Renal pelvis (tissue), 4 donors: ENCODE results near the gene LRMDA. TPM values are rescaled to one million over a fixed set of nuclear protein-coding genes. Genes with fewer than 3 reads are reported as not detected.

ENCODE experiments used
- DNase-seq: peaks from one replicate; pipeline ENCODE4 v3.0.0-alpha.2; 2013
- polyA plus RNA-seq, 3 donors: library from polyadenylated mRNA; unstranded; fragments of 120-200 nt; gene quantifications; one replicate each; pipeline ENCODE4 v1.2.1, GENCODE V29; 2013; ENCODE audit not compliant: insufficient read length in 3 of 3

LRMDA gene
- polyA plus RNA-seq, 3 donors = 16.3 to 24.7 (median 22.1) TPM

DNA sequence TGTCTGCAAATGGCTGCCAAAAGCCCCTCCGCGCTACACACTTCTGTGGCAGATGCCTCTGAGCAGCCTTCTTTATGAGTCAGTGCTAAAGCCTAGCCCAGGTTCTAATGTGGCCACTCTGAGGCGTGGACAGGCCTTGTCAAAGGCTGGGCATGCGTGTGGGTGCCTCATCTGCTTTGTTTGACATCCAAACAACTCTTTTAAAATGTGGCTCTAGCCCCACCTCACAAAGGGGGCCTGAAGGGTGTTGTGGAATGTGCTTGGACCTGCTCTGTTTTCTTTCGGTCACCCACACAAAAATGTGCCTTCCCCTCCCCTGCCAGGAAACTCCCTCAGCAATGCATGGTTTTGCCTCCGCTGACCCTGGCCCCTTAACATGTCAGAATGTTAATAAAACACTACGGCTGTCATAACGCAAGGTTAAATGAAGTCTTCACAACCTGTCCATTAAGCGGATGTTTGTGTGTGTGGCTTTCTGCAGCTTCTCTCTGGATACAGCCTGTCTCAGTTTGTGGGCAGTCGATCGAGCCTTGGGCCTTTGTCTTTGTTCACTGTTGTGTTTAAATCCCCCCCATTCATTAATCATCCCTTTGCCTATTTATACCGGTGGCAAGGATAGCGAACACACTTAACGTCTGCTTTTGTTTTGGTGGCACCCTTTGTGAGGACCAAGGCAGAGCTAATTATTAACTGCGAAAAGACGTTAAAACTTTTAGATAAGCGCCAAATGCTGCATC lies 718.9 kb downstream of the LRMDA start:
- DNase-seq = peak; percentile 82

DNA sequence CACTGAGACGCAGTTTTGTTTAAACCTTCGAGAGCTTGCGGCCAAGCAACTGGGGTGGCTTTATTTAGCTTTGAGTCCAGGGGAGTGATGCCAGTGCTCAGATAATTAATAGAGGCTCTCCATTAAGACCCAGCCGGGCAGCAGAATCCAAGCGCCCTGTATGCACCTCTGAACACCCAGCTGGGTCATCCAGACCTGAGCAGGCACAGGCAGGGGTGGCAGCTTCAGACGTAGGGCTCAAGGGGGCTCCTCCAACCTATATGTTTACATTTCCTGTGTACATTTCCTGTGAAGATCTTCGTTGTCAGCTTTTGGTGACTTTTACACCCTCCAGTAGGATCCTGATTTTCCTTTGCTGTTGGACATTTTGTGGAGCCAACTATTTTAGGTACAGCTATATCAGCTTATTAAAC lies 719.5 kb downstream of the LRMDA start:
- DNase-seq = no peak

DNA sequence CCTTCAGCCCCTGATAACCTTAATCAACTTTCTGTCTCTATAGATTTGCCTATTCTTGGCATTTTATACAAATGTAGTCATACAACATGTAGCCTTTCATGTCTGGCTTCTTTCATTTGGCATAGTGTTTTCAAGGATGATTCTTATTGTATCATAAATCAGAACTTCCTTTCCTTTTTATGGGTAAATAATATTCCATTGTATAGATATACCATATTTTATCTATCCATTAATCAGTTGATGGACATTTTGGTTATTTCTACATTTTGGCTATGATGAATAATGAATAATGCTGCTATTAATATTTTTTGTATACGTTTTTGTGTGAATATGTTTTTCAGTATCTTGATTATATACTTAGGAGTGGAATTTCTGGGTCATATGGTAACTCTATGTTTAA lies 720.8 kb downstream of the LRMDA start:
- no peak for DNase-seq

DNA sequence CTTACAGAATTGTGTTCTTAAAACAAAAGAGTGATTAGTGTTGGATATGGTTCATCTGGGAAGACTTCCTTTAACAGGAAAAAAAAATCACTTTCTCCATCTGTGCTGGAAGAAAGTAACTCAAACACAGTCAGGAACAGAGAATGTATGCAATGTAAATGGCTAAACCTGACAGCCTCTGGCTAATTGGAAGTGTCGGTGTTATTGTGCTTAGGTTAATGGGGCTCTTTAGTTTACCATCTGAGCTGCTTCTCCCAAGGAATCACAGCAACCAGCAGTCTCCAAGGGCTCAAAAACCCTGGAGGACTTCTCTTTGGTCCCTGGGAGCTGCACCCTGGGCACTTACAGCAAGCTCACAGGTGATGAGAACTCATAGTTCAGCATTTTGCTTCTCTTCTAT lies 724.5 kb downstream of the LRMDA start:
- no peak for DNase-seq

DNA sequence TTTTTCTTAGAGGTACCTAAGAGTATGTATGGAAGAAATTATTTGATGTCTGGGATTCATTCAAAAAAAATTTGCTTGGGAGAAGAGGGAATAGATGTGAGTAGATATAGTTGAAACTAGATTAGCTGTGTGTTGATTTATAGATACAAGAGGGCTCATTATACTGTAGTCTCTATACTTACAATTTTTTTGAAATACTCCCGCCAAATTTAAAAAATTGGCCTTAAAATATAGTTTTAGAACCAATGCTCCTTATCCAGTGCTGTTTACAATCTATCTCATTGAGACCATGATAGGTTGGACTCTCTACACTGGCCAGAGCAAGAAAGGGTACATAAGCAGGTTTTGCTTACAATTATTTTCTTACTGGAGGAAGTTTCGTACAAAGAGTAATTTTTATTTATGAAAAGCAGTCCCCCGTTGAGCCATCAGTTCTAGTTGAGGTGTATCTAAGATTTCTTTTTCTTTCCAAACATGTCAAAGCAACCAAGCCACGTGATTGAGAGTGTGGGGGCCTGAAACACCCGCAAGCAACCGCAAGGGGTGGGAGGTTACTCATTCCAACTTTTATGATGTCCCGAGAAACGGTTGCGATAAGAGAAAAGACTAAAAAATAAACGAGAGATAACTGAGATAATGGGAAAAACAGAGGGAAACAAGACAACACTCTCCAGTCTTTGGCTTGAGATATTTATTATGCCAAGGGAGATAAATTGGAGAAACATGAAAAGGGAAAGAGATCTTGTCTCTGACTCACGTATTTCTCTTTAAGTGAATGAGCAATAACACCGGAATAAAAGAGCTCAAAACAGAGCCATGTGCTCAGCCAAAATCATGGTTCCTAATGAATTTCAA lies 729.2 kb downstream of the LRMDA start:
- no peak for DNase-seq

DNA sequence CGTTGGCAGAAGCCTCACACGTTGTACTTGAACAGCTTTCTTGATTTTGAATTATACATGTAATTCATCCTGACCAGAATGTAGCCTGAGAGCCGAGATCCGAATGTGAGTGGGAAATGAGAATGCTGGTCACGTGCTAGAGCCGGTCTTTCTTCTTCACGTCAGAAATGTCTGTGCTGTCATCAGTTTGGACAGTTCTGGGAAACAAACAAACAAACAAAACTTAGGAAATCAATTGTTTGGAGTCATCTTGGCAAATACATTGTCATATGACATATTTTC lies 729.8 kb downstream of the LRMDA start:
- DNase-seq = no peak

DNA sequence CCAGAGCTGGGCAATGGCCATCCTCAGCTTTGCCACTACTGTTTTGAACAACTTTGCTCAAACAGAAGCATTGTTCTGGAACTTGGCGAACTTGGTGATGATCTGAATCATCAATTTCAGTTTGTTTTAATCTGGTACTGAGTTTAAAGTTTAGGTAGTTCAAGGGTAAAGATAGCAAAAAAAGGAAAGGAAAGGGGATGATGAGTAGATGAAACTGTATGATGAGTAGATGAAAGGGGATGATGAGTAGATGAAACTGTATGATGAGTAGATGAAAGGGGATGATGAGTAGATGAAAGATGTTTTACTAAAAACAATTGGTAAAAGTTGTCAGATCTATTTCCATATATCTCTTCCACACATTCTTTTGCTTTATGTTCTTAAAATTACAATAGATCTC lies 737.0 kb downstream of the LRMDA start:
- no peak for DNase-seq

DNA sequence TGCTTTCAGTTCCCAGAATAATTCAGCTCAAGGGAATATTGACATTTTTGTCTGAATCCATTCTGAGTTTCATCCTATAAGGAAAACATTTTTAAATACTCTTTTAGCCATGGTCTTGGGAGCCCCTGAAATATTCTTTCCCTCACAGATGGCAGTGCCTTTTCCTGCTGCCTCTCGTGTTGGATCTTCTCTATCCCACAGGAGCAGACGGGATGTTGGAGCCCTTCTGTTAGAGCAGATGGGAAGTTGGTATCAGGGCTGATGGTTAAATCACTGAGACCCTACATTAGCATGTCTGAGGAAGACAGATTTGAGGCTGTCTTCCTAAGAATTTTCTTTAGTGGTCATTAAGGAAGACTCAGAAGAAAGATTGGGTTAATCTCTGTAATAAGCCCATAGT lies 737.8 kb downstream of the LRMDA start:
- no peak for DNase-seq

DNA sequence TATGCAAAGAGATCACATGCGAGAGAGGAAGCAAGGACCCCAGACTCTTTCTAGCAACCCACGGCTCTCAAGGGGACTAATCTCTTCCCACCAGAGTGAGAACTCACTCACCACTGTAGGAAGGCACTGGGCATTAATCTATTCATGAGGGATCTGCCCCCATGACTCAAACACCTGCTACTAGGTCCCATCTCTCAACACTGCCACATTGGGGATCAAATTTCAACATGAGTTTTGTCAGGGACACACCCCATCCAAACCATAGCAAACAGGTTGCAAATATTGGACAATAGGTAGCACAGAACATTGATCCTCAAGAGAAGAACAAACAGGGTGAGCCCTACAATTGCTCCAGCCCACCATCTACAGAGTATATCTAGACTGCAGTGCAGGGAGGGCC lies 740.6 kb downstream of the LRMDA start:
- DNase-seq = no peak

DNA sequence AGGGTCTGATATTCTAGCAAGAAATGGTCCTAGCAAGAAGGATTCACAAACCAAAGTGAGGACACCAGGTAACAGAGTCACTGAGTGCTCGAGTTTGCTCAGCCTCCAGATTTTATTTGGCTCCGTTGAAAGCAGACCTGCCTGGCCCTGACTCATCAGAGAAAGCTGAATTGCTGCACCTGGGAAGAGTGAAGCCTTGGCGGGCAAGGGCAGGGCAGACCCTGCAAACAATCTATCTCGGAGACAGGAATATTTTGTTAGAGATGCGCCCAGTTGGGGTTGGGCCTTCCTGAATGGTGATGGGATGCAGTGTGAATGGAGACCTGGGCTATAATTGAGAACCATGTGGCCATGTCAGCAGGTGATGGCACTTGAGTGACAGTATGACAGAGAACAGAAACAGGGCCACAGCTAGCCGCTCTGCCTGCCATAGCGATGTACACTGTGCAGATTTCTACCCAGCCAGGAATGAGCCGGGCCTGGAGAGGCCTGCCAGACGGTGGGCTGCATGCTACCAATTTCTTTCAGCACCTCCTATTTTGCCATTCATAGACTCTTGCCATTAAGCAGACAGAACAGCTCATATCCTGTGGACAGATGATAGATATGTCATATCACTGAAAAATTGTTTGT lies 744.2 kb downstream of the LRMDA start:
- no peak for DNase-seq

DNA sequence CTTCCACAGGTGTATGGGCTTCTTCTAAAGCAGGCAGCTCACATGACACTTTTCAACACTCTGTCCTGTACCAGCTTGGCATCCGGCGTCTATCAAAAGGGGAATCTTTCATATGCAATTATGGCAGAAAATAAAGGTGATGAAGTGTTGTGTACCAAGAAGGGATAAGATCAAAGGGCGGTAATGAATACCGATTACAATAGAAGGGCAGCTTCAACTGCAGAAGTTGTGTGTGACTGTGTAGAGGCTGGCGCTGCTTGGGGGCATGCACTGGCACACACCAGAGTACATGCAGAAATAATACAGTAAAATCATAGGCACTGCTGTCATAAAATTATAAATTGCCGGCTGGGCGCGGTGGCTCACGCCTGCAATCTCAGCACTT lies 744.7 kb downstream of the LRMDA start:
- no peak for DNase-seq

DNA sequence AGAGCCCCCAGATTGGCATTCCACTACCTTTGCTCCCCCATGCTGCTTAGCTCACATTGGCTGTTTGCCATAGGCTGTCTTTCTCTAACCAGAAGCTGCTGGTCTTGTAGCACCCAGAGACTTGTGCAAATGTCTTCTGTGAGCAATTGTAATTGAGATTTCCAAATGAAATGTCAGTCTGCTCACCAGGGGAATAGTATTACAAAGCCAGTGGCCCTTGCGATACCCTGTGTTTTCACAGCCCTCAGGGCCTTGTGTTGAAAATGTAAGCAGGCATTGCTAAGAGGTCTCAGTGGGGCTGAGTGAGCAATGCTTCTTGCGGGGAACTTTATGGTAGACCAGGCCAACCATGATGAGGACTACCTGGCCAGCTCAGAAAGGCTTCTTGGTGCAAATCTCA lies 746.5 kb downstream of the LRMDA start:
- no peak for DNase-seq

DNA sequence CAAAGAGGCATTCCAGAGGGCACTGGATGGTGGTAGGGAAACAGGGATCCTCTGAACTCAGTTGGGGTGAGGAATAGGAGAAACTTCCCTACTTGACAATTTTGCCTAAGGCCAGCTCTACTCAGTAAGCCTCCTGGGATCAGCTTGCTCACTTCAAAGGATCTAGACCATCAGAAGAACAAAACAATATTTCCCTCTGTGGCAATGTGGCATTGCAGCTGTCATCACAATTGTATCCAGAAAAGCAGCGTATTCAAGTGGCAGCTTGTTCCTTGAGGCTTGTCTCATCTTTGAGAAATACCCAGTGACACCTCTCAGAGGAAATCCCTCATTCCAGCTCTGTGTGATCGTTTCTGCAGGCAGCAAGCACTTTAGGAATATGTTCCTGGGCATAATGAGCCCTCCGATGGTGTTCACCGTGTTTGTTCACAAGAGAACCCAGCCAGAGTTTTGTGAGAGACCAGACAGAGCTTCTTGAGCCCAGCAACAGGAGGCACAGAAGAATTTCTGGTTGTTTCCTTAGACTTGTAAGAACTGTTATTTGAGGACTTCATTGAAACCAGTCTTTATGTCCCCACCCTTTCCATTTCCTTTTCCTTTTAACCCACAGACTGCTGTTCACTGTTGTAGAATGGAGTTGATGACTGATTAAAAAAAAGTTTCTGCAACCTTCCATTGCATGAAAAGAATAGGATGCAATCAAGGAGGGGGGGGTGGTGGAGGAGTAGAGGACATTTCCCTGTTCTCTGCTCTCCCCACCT lies 747.3 kb downstream of the LRMDA start:
- no peak for DNase-seq

DNA sequence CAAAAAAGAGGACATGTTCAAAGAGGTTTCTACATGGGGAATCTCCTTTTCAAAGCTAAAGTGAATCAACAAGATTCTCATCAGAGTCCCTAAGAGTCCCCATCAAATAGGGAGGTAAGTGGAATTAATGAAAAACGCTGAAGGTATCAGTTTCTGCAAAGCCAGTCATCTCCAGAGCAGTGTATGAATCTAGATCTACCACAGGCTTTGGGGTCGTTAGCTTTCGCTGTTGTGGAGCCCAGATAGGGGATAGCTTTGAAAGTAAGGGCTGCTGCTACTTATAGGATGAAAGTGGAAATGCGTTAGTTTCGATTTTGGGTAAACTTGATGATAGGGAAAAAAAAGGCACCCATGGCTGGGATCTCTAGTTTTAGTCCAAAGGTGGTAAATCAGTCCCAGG lies 748.4 kb downstream of the LRMDA start:
- no peak for DNase-seq

DNA sequence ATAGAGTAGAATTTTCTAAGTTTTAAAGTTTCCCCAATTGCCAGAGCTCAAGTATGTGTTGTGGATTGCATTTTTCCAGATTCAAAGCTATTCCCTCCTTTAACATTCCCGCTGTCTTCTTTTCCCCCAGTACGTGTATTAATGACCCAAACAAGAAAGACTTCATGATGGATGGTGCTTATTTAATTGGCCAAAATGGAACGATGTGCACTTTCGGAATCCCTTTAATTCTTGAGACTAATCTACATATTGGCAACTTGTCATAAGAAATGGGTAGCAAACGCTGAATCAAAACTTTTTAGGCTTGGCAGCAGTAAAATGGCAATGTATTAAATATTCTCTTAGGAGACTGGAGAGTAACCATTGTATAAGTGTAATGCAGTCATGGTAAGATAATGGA lies 753.2 kb downstream of the LRMDA start:
- no peak for DNase-seq

DNA sequence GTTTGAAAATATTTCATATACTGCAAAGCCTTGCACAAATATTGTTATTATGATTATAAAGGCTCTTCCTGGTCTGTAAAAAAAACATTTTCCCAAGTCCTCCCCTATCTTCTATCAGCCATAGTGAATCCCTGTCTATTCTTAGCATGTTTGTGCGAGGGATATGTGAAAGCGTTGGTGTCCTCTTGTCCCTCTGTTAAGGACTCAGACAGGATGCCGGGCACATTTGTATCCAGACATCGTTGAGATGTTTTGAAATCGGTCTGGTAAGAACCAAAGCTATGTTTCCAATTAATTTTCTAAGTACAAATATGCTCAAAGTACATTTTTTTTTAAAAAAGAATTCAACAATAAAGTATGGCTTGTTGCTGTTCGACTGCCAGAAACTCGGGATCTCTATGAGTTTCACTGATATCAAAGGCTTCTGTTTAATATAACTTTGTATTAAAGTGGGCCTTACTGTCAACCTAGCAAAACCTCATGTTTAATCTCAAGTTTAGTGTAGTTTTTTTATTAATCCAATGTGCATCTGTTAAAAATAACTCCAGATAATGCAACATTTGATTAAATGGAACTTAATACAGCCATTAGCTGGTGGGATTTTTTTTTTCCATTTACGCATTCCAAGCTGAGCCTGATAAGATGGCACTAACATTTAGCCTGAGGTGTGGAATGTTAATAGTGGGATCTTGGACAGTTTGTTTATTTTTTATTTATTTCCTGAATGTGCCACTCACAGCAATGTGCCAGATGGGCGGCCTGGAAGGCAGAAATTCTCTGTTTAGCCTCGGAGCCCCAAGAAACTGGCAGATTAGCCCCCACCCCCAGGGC lies 754.3 kb downstream of the LRMDA start:
- no peak for DNase-seq

DNA sequence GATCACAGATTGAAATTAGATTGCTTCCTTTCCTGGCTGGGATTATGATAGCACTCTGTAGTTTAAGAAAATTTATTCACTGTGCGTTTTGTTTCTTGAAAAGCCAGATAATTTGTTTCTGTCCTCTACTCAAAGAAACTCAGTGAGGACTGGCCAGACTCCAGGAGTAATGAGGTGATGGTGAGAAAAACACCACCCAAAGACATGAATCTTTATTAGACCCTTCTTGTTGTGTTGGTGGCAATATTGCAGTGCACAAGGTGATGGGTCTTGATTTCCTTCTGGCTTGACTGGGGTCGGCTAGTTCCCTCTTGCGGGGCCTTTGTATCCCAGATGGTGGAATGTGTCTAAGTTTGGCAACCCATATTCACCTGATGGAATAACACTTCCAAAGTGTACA lies 756.8 kb downstream of the LRMDA start:
- DNase-seq = no peak

DNA sequence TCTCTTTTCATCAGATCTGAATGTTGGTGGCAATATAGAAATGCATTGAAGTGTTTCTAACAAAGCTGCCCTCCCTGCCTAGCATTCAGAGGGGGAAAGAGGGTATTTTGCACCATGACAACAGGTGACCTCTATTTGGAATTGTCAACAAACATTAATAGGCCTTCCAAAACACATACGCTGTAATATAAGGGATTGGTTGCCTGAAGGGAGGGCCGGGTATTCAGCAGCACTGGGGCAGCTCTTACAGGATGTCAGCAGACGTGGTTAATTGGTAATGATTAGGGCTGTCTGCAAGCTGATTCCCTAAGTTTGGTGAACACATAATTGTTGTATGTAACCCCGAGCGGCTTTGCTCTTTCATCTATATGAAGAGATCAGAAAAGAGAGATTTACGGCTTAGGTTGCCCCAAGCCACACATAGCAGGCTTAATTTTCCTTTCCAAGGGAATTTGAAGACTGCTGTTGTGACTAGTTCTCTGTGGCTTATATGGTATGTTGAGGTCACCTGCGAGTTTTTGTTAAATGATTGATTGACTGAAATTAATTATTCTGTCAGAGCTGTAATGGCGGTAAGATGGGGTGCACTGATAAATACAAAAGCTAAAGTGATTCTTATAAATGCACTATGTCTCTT lies 759.3 kb downstream of the LRMDA start:
- DNase-seq = no peak

DNA sequence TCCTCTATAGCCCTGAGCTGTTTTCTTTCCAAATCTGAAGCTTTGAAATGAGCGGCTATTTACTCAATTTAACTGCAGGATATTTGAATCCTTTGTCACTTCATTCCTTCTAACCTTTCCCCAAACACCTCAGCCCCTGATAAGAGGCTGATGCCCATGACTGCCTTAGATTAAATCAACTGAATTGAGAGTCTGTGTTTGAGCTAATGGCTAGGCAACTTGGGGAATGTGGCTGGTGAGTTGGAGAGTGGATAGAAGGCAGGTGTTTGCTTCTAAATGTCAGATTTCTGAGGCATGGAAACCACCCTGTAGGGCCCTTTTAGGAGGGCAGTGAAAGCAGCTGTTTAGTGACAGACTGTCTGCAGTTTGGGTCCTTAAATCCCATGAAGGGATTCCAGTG lies 759.9 kb downstream of the LRMDA start:
- no peak for DNase-seq

DNA sequence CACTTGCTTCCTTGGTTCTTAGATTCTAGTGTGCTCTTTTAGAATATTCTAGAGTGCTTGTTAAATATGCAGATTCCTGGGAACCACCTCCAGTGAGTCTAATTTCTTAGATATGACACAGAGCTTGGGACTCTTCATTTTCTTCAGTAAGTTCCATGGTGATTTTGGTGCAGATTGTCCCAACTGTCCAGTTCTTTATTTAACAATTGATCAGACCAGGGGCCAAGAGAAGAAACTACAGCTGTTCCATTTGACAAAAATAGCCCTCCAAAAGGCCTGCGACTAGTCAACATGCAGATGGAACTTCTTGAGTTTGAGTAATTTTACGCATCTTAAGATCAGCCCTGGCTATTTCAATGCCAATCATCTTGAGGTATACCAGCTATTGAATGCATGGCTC lies 760.7 kb downstream of the LRMDA start:
- no peak for DNase-seq

DNA sequence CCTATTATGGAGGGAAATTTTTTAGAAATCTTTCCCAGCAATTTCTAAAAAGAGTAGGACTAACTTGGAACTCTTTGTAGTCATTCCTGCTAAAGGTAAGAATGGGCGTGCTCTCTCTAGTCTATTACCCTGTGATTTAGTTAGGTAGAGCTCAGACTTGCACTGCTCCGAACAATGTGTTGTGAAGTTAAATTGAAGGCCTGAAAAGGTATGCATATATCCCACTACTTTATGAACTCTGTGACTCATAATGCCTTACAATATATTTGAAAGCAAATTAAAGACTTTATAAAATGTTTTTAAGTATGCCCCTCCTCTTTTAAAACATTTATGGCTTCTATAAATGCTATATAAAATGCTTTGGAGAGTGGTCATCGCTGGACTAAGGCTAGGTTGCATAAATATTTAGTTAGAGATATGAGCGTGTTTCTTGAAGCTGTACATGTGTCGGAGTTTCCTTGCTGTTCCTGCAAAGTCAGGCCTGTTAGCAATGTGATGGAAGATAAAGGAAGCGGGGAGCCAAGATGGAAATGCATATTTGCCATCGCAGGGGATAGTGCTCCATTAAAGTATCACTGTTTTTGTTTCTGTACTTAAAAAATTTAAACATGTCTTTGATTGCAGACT lies 761.4 kb downstream of the LRMDA start:
- no peak for DNase-seq
